K562 (cell line): Measurements from ENCODE around the gene GLP1R. TPM values are rescaled to one million over a fixed set of nuclear protein-coding genes. Genes with fewer than 3 reads are reported as not detected.

Experiments used
- CBX8 ChIP-seq: fragments of 200-600 bp; sonication (generic); IDR thresholded peaks from 2 replicates; pipeline ENCODE4 v1.6.1; 2012; ENCODE audit warnings: borderline replicate concordance, mixed run types, low read depth, mild to moderate bottlenecking, moderate library complexity, mixed read lengths, low read length, control low read depth, inconsistent platforms; ENCODE audit not compliant: poor library complexity, severe bottlenecking; ENCODE audit errors: extremely low read depth
- DDX20 ChIP-seq: fragments of 450-650 bp; IDR thresholded peaks from 2 replicates; pipeline ENCODE4 v1.6.1; 2016; ENCODE audit warnings: missing genetic modification characterization, low read depth, mild to moderate bottlenecking, missing compliant biosample characterization, moderate library complexity
- EHMT2 ChIP-seq: fragments of 450-650 bp; IDR thresholded peaks from 2 replicates; pipeline ENCODE4 v1.6.1; 2018; ENCODE audit warnings: antibody characterized with exemption
- HDAC1 ChIP-seq, 2 experiments: fragments of 450-650 bp; IDR thresholded peaks; 2 replicates each; pipeline ENCODE4 v1.6.1; 2016 to 2017; ENCODE audit warnings: inconsistent platforms in 1 of 2, mild to moderate bottlenecking in 1 of 2, moderate library complexity in 1 of 2
- HDAC6 ChIP-seq: IDR thresholded peaks from 2 replicates; pipeline ENCODE4 v1.6.1; 2012; ENCODE audit warnings: low read depth, mild to moderate bottlenecking, control low read depth, inconsistent platforms, low read length, moderate library complexity
- KDM4B ChIP-seq, 2 experiments: fragments of 450-650 bp in 1 of 2; sonication (generic) in 1 of 2; IDR thresholded peaks; 2 replicates each; pipeline ENCODE4 v1.6.1; 2016 to 2017; ENCODE audit warnings: borderline replicate concordance in 2 of 2, antibody characterized with exemption in 1 of 2, low read depth in 1 of 2, mild to moderate bottlenecking in 1 of 2
- MTA1 ChIP-seq: fragments of 450-650 bp; IDR thresholded peaks from 2 replicates; pipeline ENCODE4 v1.6.1; 2017; ENCODE audit warnings: borderline replicate concordance
- NR3C1 ChIP-seq: sonication (generic); formaldehyde crosslinking; IDR thresholded peaks from 2 replicates; pipeline ENCODE4 v1.8.1; 2022; ENCODE audit warnings: missing genetic modification reagents
- RBM15 ChIP-seq: fragments of 200-400 bp; formaldehyde crosslinking; IDR thresholded peaks from 2 replicates; pipeline ENCODE4 v1.6.1; 2018; ENCODE audit warnings: mild to moderate bottlenecking, low read length, moderate library complexity; ENCODE audit not compliant: insufficient read depth
- SIX5 ChIP-seq, 2 experiments: IDR thresholded peaks; 2 replicates each; pipeline ENCODE4 v1.6.1; 2011; ENCODE audit warnings: low read length in 2 of 2, borderline replicate concordance in 1 of 2, low read depth in 1 of 2, mild to moderate bottlenecking in 1 of 2, moderate library complexity in 1 of 2; ENCODE audit not compliant: insufficient read depth in 1 of 2
- ZNF445 ChIP-seq: fragments of 250-450 bp; sonication (Bioruptor Pico); IDR thresholded peaks from 2 replicates; pipeline ENCODE4 v1.4.0; 2020; ENCODE audit warnings: low read depth, mild to moderate bottlenecking, moderate library complexity
- ZNF668 ChIP-seq: fragments of 250-450 bp; sonication (Bioruptor Pico); IDR thresholded peaks from 2 replicates; pipeline ENCODE4 v1.8.0; 2022; ENCODE audit warnings: mild to moderate bottlenecking, inconsistent platforms
- polyA plus RNA-seq, 8 experiments: library from polyadenylated mRNA; depleted of rRNA in 4 of 8; stranded (reverse) in 5 of 8; unstranded in 3 of 8; fragments of >200 nt; fragmentation: Nextera tagmentation in 2 of 8; fragmentation: Illumina TruSeq in 1 of 8; extraction: Ambion mirVana in 2 of 8; extraction: Trizol in 1 of 8; gene quantifications; 2 replicates each; pipeline versions ENCODE4 v1.2.1 to v1.2.3, GENCODE V29; 2011 to 2014; ENCODE audit warnings: inconsistent platforms in 1 of 8, missing spikeins in 1 of 8
- total RNA-seq, 7 experiments: library from RNA; depleted of rRNA in 6 of 7; stranded (reverse); fragments of >200 nt in 6 of 7; fragmentation: Illumina TruSeq in 2 of 7; extraction: Trizol in 2 of 7; gene quantifications; 2 replicates each; pipeline versions ENCODE4 v1.2.1 to v1.2.3, GENCODE V29; 2011 to 2021; ENCODE audit warnings: low replicate concordance in 1 of 7
- TF ChIP-seq, protein P1 (sequence below): fragments of 450-650 bp; IDR thresholded peaks from 2 replicates; pipeline ENCODE4 v1.6.1; 2018; ENCODE audit warnings: mild to moderate bottlenecking, low read depth; ENCODE audit not compliant: partially characterized antibody
- TF ChIP-seq, protein P2 (sequence below): sonication (generic); formaldehyde crosslinking; IDR thresholded peaks from 2 replicates; pipeline ENCODE4 v1.8.0; 2022; ENCODE audit warnings: mild to moderate bottlenecking, missing genetic modification reagents
- TF ChIP-seq, protein P3 (sequence below), 2 experiments: fragments of 450-650 bp in 1 of 2; sonication (generic) in 1 of 2; formaldehyde crosslinking in 1 of 2; IDR thresholded peaks; 2 replicates each; pipeline versions ENCODE4 v1.7.1 to v1.9.0; 2016 to 2022; ENCODE audit warnings: inconsistent platforms in 1 of 2, mild to moderate bottlenecking in 1 of 2, missing genetic modification reagents in 1 of 2
- TF ChIP-seq, protein P4 (sequence below): fragments of 250-450 bp; sonication (Bioruptor Pico); IDR thresholded peaks from 2 replicates; pipeline ENCODE4 v1.9.0; 2021; ENCODE audit warnings: mild to moderate bottlenecking

GLP1R gene
- total and polyA plus RNA-seq, 9 of the 15 experiments (the other 6 are each of a cell fraction or from before 2014, with no cell fraction given) = not detected

DNA sequence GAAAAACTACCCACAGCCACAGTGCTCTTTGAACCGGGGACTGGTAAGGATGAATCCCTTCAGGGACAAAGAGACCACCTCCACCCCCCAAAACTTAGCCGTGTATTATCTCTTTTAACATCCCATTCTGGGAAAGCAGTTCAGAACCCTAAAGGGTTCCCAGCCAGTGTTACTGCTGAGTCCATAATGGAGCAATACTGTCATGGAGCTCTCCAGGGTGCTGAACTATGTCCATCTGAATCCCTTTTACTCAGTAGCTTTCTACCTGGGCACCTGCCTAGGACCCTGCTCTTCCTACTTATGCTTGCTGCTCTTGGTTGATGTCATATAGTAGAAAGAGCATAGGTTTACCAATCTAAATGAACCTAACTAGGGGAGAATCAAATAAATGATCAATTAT, 88.7 kb downstream of the GLP1R start (continued):
- TF ChIP-seq CBX8 (no peak), RBM15 (no peak), DDX20 (tag) (no peak), KDM4B (IDR thresholded peaks at IDR 0.05; ENCODE audit: borderline replicate concordance in 2 of 2, low read depth in 1 of 2) (no peak), SIX5 (IDR thresholded peaks at IDR 0.05; ENCODE audit: borderline replicate concordance in 1 of 2, insufficient read depth in 1 of 2, low read depth in 1 of 2, low read length in 2 of 2) (no peak), HDAC6 (no peak), EHMT2 (peak; percentile 99), MTA1 (no peak), NR3C1 (no peak), ZNF668 (CRISPR knock-in tag) (no peak), ZNF445 (CRISPR knock-in tag) (no peak), HDAC1 (IDR thresholded peaks at IDR 0.05) (no peak)
- TF ChIP-seq, protein P1, sequence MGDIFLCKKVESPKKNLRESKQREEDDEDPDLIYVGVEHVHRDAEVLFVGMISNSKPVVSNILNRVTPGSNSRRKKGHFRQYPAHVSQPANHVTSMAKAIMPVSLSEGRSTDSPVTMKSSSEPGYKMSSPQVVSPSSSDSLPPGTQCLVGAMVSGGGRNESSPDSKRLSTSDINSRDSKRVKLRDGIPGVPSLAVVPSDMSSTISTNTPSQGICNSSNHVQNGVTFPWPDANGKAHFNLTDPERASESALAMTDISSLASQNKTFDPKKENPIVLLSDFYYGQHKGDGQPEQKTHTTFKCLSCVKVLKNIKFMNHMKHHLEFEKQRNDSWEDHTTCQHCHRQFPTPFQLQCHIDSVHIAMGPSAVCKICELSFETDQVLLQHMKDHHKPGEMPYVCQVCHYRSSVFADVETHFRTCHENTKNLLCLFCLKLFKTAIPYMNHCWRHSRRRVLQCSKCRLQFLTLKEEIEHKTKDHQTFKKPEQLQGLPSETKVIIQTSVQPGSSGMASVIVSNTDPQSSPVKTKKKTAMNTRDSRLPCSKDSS = no peak
- TF ChIP-seq, protein P2, sequence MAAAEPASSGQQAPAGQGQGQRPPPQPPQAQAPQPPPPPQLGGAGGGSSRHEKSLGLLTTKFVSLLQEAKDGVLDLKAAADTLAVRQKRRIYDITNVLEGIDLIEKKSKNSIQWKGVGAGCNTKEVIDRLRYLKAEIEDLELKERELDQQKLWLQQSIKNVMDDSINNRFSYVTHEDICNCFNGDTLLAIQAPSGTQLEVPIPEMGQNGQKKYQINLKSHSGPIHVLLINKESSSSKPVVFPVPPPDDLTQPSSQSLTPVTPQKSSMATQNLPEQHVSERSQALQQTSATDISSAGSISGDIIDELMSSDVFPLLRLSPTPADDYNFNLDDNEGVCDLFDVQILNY (CRISPR knock-in tag) = no peak
- TF ChIP-seq, protein P3, sequence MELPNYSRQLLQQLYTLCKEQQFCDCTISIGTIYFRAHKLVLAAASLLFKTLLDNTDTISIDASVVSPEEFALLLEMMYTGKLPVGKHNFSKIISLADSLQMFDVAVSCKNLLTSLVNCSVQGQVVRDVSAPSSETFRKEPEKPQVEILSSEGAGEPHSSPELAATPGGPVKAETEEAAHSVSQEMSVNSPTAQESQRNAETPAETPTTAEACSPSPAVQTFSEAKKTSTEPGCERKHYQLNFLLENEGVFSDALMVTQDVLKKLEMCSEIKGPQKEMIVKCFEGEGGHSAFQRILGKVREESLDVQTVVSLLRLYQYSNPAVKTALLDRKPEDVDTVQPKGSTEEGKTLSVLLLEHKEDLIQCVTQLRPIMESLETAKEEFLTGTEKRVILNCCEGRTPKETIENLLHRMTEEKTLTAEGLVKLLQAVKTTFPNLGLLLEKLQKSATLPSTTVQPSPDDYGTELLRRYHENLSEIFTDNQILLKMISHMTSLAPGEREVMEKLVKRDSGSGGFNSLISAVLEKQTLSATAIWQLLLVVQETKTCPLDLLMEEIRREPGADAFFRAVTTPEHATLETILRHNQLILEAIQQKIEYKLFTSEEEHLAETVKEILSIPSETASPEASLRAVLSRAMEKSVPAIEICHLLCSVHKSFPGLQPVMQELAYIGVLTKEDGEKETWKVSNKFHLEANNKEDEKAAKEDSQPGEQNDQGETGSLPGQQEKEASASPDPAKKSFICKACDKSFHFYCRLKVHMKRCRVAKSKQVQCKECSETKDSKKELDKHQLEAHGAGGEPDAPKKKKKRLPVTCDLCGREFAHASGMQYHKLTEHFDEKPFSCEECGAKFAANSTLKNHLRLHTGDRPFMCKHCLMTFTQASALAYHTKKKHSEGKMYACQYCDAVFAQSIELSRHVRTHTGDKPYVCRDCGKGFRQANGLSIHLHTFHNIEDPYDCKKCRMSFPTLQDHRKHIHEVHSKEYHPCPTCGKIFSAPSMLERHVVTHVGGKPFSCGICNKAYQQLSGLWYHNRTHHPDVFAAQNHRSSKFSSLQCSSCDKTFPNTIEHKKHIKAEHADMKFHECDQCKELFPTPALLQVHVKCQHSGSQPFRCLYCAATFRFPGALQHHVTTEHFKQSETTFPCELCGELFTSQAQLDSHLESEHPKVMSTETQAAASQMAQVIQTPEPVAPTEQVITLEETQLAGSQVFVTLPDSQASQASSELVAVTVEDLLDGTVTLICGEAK (IDR thresholded peaks at IDR 0.05) = no peak
- TF ChIP-seq, protein P3 (CRISPR knock-in tag; IDR thresholded peaks at IDR 0.05) = no peak
- TF ChIP-seq, protein P4, sequence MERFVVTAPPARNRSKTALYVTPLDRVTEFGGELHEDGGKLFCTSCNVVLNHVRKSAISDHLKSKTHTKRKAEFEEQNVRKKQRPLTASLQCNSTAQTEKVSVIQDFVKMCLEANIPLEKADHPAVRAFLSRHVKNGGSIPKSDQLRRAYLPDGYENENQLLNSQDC (CRISPR knock-in tag) = no peak
